Panc1 (cell line): ENCODE results near the gene RNF212. TPM values are rescaled to one million over a fixed set of nuclear protein-coding genes. Genes with fewer than 3 reads are reported as not detected.

Experiments
- ATAC-seq: fragments of 200-7000 bp; cut with Tn5 transposase; 2 replicates; pipeline ENCODE4 v1.9.1; 2020; ENCODE audit warnings: mild to moderate bottlenecking, moderate library complexity
- BruUV-seq: library from RNA; stranded (reverse); fragments of 400-500 nt; replicated peaks from 2 replicates; lab custom pipeline; 2021; lab: Mats Ljungman, UMichigan
- CTCF ChIA-PET: fragments of 300-600 bp; sonication (Branson Sonifier 250); formaldehyde crosslinking; loops from one replicate; lab custom pipeline; 2022; ENCODE audit warnings: antibody characterized with exemption; lab: Charles Lee
- POLR2A ChIA-PET: fragments of 300-600 bp; sonication (Branson Sonifier 250); formaldehyde crosslinking; loops from one replicate; lab custom pipeline; 2022; ENCODE audit warnings: antibody characterized with exemption; lab: Charles Lee
- DNase-seq: peaks from one replicate; pipeline ENCODE4 v3.0.0-alpha.2; 2010; ENCODE audit warnings: low read depth, low spot score
- H3K27ac ChIP-seq: 2 replicates; pipeline ENCODE4 v1.5.1; 2011; ENCODE audit warnings: mild to moderate bottlenecking, low read length, inconsistent platforms
- H3K27me3 ChIP-seq: fragments of 200-500 bp; sonication (Bioruptor generic); 2 replicates; pipeline ENCODE4 v1.6.0; 2014; ENCODE audit warnings: low read length, inconsistent platforms; ENCODE audit not compliant: control insufficient read depth, insufficient read depth
- H3K36me3 ChIP-seq: fragments of 200-500 bp; sonication (Bioruptor generic); 2 replicates; pipeline ENCODE4 v1.5.1; 2014; ENCODE audit warnings: inconsistent platforms, mild to moderate bottlenecking, low read length, moderate library complexity; ENCODE audit not compliant: control insufficient read depth, insufficient read depth
- H3K4me1 ChIP-seq: 2 replicates; pipeline ENCODE4 v1.5.1; 2011; ENCODE audit warnings: inconsistent platforms, mild to moderate bottlenecking, low read length, moderate library complexity; ENCODE audit not compliant: control insufficient read depth, insufficient read depth
- H3K4me3 ChIP-seq, 2 experiments: 2 replicates each; pipeline ENCODE4 v1.5.1; 2011 to 2012; ENCODE audit warnings: low read depth in 2 of 2, low read length in 2 of 2, mild to moderate bottlenecking in 2 of 2, inconsistent platforms in 1 of 2, moderate library complexity in 1 of 2
- H3K9me3 ChIP-seq: fragments of 200-500 bp; sonication (Bioruptor generic); 2 replicates; pipeline ENCODE4 v1.5.1; 2014; ENCODE audit warnings: low read depth, mild to moderate bottlenecking, inconsistent platforms, low read length, moderate library complexity; ENCODE audit not compliant: control insufficient read depth, insufficient read depth
- POLR2AphosphoS5 ChIP-seq: IDR thresholded peaks from 2 replicates; pipeline ENCODE4 v1.6.1; 2012; ENCODE audit warnings: mild to moderate bottlenecking, low read depth, low read length, moderate library complexity
- SIN3A ChIP-seq: IDR thresholded peaks from 2 replicates; pipeline ENCODE4 v1.6.1; 2012; ENCODE audit warnings: low read depth, mild to moderate bottlenecking, low read length, moderate library complexity, borderline replicate concordance; ENCODE audit not compliant: insufficient read depth
- TCF7L2 ChIP-seq: IDR thresholded peaks from 2 replicates; pipeline ENCODE4 v1.6.1; 2011; ENCODE audit warnings: mild to moderate bottlenecking, low read depth, low read length, inconsistent platforms
- in situ Hi-C: cut with HindIII; loops from 2 replicates; pipeline ENCODE4 v1.10.0; 2016; ENCODE audit warnings: low sequenced_read_pairs, low pct_unique_long_range_greater_than_20kb
- intact Hi-C: fragments of 100-400 bp; cut with micrococcal nuclease; formaldehyde crosslinking; loops from one replicate; pipeline ENCODE4 v1.10.0; 2022; ENCODE audit not compliant: unreplicated experiment
- total RNA-seq: library from RNA; stranded (reverse); gene quantifications from one replicate; pipeline ENCODE4 v1.2.1, GENCODE V29; 2021; ENCODE audit not compliant: unreplicated experiment
- TF ChIP-seq, protein P1 (sequence below), 2 experiments: IDR thresholded peaks; 2 replicates each; pipeline ENCODE4 v1.6.1; 2011 to 2012; ENCODE audit warnings: low read depth in 2 of 2, control low read depth in 1 of 2, low read length in 1 of 2, mild to moderate bottlenecking in 1 of 2, moderate library complexity in 1 of 2; ENCODE audit not compliant: insufficient read depth in 1 of 2
- TF ChIP-seq, protein P2 (sequence below): fragments of 450-650 bp; IDR thresholded peaks from 2 replicates; pipeline ENCODE4 v1.5.1; 2017; ENCODE audit warnings: mild to moderate bottlenecking

RNF212 gene
- total RNA-seq, 1 experiment from 2014 or later, result not detected

DNA sequence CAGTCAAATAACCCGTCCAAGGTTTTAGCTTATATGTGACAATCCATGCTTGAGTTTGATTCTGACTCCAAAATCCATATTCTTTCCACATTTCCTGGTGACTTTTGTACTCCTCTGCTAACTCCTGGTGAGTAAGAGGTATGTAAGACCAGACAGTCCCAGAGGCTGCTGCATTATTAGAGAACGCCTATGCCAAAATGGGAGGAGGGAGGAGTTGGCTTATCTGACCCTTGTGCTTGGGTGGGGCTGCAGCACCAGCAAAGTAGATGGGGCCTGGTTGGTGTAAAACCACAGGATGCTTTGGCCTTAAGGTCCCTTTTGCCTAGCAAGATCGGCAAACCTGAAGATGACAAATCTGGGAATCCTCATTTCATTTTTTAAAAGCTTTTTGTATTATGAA is 9.1 kb upstream of the RNF212 start:
- no peak overlapping the region for H3K4me3 ChIP-seq
- H3K27me3 ChIP-seq, result no peaks in the 10 kb centered on the region
- TF ChIP-seq TCF7L2, result no peak
- TF ChIP-seq POLR2AphosphoS5, result no peak
- TF ChIP-seq, protein P1, sequence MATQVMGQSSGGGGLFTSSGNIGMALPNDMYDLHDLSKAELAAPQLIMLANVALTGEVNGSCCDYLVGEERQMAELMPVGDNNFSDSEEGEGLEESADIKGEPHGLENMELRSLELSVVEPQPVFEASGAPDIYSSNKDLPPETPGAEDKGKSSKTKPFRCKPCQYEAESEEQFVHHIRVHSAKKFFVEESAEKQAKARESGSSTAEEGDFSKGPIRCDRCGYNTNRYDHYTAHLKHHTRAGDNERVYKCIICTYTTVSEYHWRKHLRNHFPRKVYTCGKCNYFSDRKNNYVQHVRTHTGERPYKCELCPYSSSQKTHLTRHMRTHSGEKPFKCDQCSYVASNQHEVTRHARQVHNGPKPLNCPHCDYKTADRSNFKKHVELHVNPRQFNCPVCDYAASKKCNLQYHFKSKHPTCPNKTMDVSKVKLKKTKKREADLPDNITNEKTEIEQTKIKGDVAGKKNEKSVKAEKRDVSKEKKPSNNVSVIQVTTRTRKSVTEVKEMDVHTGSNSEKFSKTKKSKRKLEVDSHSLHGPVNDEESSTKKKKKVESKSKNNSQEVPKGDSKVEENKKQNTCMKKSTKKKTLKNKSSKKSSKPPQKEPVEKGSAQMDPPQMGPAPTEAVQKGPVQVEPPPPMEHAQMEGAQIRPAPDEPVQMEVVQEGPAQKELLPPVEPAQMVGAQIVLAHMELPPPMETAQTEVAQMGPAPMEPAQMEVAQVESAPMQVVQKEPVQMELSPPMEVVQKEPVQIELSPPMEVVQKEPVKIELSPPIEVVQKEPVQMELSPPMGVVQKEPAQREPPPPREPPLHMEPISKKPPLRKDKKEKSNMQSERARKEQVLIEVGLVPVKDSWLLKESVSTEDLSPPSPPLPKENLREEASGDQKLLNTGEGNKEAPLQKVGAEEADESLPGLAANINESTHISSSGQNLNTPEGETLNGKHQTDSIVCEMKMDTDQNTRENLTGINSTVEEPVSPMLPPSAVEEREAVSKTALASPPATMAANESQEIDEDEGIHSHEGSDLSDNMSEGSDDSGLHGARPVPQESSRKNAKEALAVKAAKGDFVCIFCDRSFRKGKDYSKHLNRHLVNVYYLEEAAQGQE (IDR thresholded peaks at IDR 0.05; ENCODE audit: insufficient read depth in 1 of 2, low read depth in 2 of 2, low read length in 1 of 2), result no peak
- TF ChIP-seq SIN3A, result no peak
- TF ChIP-seq, protein P2, sequence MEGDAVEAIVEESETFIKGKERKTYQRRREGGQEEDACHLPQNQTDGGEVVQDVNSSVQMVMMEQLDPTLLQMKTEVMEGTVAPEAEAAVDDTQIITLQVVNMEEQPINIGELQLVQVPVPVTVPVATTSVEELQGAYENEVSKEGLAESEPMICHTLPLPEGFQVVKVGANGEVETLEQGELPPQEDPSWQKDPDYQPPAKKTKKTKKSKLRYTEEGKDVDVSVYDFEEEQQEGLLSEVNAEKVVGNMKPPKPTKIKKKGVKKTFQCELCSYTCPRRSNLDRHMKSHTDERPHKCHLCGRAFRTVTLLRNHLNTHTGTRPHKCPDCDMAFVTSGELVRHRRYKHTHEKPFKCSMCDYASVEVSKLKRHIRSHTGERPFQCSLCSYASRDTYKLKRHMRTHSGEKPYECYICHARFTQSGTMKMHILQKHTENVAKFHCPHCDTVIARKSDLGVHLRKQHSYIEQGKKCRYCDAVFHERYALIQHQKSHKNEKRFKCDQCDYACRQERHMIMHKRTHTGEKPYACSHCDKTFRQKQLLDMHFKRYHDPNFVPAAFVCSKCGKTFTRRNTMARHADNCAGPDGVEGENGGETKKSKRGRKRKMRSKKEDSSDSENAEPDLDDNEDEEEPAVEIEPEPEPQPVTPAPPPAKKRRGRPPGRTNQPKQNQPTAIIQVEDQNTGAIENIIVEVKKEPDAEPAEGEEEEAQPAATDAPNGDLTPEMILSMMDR, result no peak
- ATAC-seq (no peak), DNase-seq (no peak)
- H3K27ac ChIP-seq, result no peak overlapping the region
- intact Hi-C loops, result no loop called here
- ChIA-PET CTCF (no interaction called here), POLR2A (no interaction called here)
- no peaks in the 10 kb centered on the region for H3K4me1 ChIP-seq
- in situ Hi-C loops, result no loop called here
- no peaks in the 10 kb centered on the region for H3K36me3 ChIP-seq
- no peaks in the 10 kb centered on the region for H3K9me3 ChIP-seq
- BruUV-seq, result no TSS peak

DNA sequence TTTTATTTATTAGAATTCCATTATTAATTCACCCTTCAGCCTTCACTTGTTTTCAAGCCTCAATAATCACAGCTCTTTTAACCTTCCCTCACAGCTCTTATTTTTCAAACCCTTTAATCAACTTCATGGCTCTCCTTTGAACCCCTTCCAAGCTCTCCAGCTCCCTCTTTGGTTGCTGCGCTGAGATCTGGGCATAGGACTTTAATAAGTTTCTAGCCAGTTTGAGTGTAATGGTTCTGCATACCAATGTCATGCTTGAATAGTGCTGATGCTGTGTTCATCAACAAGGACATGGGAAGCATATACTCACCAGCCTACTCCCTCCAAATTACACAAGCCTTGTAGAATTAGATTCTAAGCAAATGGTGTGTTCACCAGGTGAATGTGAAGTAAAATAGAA is 3.5 kb upstream of the RNF212 start:
- TF ChIP-seq, protein P2, result peak; percentile 22; the same call in 1 of the 2 replicates
- TF ChIP-seq, protein P1 (IDR thresholded peaks at IDR 0.05; ENCODE audit: insufficient read depth in 1 of 2, low read depth in 2 of 2, low read length in 1 of 2), result no peak
- Histone ChIP-seq H3K4me3 (no peak overlapping the region), H3K9me3 (no peaks in the 10 kb centered on the region), H3K27ac (no peak overlapping the region), H3K4me1 (no peaks in the 10 kb centered on the region), H3K27me3 (no peaks in the 10 kb centered on the region), H3K36me3 (no peaks in the 10 kb centered on the region)
- in situ Hi-C loops (no loop called here), intact Hi-C loops (no loop called here)
- ATAC-seq (no peak), DNase-seq (no peak)
- ChIA-PET CTCF (no interaction called here), POLR2A (no interaction called here)
- BruUV-seq, result no TSS peak
